HG02840 (cell line): ENCODE measurements around the gene NRXN2.

Experiments
- ATAC-seq: cut with Tn5 transposase; IDR thresholded peaks from one replicate; pipeline ENCODE4 v1.9.1; 2021; ENCODE audit warnings: mild to moderate bottlenecking, moderate library complexity, moderate number of reproducible peaks; ENCODE audit not compliant: unreplicated experiment, low FRiP score

The NRXN2 gene

GRCh38 chr11:64724863-64725532 is 2.0 kb upstream of the NRXN2 start:
- no peak for ATAC-seq

- no peak for ATAC-seq
Measured at GRCh38 chr11:64723907-64724862, 1.2 kb upstream of the NRXN2 start.

- ATAC-seq = no peak
Measured at GRCh38 chr11:64722141-64723065, 594 bp downstream of the NRXN2 start.

GRCh38 chr11:64721359-64721699 is 1.7 kb downstream of the NRXN2 start:
- ATAC-seq = no peak

GRCh38 chr11:64720640-64721358 is 2.2 kb downstream of the NRXN2 start:
- no peak for ATAC-seq

GRCh38 chr11:64720167-64720566 is 2.8 kb downstream of the NRXN2 start:
- ATAC-seq = no peak

GRCh38 chr11:64719406-64719805 is 3.6 kb downstream of the NRXN2 start:
- ATAC-seq = no peak

- no peak for ATAC-seq
Measured at GRCh38 chr11:64718780-64719124, 4.2 kb downstream of the NRXN2 start.

GRCh38 chr11:64718084-64718779 is 4.8 kb downstream of the NRXN2 start:
- no peak for ATAC-seq

GRCh38 chr11:64717268-64717578 is 5.8 kb downstream of the NRXN2 start:
- ATAC-seq = no peak

GRCh38 chr11:64716473-64717267 is 6.3 kb downstream of the NRXN2 start:
- no peak for ATAC-seq

GRCh38 chr11:64715756-64716472 is 7.1 kb downstream of the NRXN2 start:
- ATAC-seq = no peak

- ATAC-seq = no peak
Measured at GRCh38 chr11:64715110-64715509, 7.9 kb downstream of the NRXN2 start.

GRCh38 chr11:64714666-64715065 is 8.3 kb downstream of the NRXN2 start:
- no peak for ATAC-seq

- no peak for ATAC-seq
Measured at GRCh38 chr11:64713781-64714363, 9.1 kb downstream of the NRXN2 start.

GRCh38 chr11:64713016-64713707 is 9.8 kb downstream of the NRXN2 start:
- no peak for ATAC-seq

GRCh38 chr11:64712430-64713015 is 10.5 kb downstream of the NRXN2 start:
- ATAC-seq = no peak
